Measurements from ENCODE around the gene ATP1A1.

ATP1A1 gene

GRCh38 chr1:116373431-116374352 lies 648 bp downstream of the ATP1A1 start:
- peak; percentile 72 to 74 for DNase-seq

- peak; percentile 41 to 42 for DNase-seq
Measured at GRCh38 chr1:116374353-116375147, 1.5 kb downstream of the ATP1A1 start.

- no peak for DNase-seq
Measured at GRCh38 chr1:116375148-116375886, 2.3 kb downstream of the ATP1A1 start.

GRCh38 chr1:116375887-116376728 lies 3.1 kb downstream of the ATP1A1 start:
- peak; percentile 58 to 66 for DNase-seq

GRCh38 chr1:116376729-116377086 lies 3.7 kb downstream of the ATP1A1 start:
- no peak for DNase-seq

- DNase-seq = peak; percentile 58 to 67
Measured at GRCh38 chr1:116377541-116378529, 4.8 kb downstream of the ATP1A1 start.

- DNase-seq = no peak
Measured at GRCh38 chr1:116379057-116379630, 6.1 kb downstream of the ATP1A1 start.

GRCh38 chr1:116379674-116380498 lies 6.8 kb downstream of the ATP1A1 start:
- no peak for DNase-seq

- DNase-seq = no peak
Measured at GRCh38 chr1:116380499-116381242, 7.6 kb downstream of the ATP1A1 start.

GRCh38 chr1:116382321-116382720 lies 9.3 kb downstream of the ATP1A1 start:
- DNase-seq = no peak

- no peak for DNase-seq
Measured at GRCh38 chr1:116382857-116383483, 9.9 kb downstream of the ATP1A1 start.

GRCh38 chr1:116386042-116386441 lies 13.0 kb downstream of the ATP1A1 start:
- DNase-seq = no peak

GRCh38 chr1:116387551-116387950 lies 14.5 kb downstream of the ATP1A1 start:
- DNase-seq = no peak

- no peak for DNase-seq
Measured at GRCh38 chr1:116388122-116388521, 15.1 kb downstream of the ATP1A1 start.

GRCh38 chr1:116389013-116389412 lies 16.0 kb downstream of the ATP1A1 start:
- no peak for DNase-seq

GRCh38 chr1:116389686-116390085 lies 16.6 kb downstream of the ATP1A1 start:
- DNase-seq = no peak

GRCh38 chr1:116390195-116390594 lies 17.2 kb downstream of the ATP1A1 start:
- DNase-seq = peak; percentile 61 to 63

- DNase-seq = no peak
Measured at GRCh38 chr1:116391185-116391584, 18.1 kb downstream of the ATP1A1 start.
